GM20000 (cell line): ENCODE data around the gene PIK3R3.

Experiments used
- DNase-seq: peaks from one replicate; pipeline ENCODE4 v3.0.0; 2012; ENCODE audit warnings: low spot score
- TF ChIP-seq, protein P1 (sequence below): IDR thresholded peaks from 2 replicates; pipeline ENCODE4 v1.5.1; 2012; ENCODE audit warnings: mild to moderate bottlenecking, control low read depth; ENCODE audit errors: extremely low read depth, missing control alignments

PIK3R3 gene

GRCh38 chr1:46118856-46119255 is 13.6 kb downstream of the PIK3R3 start:
- no peak for DNase-seq
- TF ChIP-seq, protein P1, sequence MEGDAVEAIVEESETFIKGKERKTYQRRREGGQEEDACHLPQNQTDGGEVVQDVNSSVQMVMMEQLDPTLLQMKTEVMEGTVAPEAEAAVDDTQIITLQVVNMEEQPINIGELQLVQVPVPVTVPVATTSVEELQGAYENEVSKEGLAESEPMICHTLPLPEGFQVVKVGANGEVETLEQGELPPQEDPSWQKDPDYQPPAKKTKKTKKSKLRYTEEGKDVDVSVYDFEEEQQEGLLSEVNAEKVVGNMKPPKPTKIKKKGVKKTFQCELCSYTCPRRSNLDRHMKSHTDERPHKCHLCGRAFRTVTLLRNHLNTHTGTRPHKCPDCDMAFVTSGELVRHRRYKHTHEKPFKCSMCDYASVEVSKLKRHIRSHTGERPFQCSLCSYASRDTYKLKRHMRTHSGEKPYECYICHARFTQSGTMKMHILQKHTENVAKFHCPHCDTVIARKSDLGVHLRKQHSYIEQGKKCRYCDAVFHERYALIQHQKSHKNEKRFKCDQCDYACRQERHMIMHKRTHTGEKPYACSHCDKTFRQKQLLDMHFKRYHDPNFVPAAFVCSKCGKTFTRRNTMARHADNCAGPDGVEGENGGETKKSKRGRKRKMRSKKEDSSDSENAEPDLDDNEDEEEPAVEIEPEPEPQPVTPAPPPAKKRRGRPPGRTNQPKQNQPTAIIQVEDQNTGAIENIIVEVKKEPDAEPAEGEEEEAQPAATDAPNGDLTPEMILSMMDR = no peak

DNA sequence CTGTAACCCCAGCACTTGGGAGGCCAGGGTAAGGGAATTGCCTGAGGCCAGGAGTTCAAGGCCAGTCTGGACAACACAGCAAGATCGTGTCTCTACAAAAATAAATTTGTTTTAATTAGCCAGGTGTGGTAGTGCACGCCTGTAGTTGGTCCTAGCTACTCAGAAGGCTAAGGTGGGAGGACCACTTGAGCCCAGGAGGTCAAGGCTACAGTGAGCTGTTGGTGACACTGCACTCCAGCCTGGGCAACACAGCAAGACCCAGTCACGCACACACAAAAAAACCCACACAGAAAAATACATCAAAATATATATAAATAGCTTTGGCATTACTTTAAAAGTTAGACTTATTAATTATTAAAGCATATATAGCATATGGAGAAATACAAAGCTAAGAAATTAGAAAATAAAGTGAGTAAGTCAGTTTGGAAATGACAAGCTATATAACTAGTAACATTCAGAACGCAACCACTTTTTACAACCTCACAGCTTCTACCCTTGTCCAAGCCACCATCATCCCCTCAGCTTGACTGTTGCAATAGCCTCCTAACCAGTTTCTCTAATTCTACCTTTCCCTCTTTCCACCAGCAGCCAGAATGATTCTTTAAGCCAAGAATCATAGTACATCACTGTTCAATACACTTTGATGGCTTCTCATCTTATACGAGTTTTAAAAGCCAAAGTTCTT is 14.5 kb downstream of the PIK3R3 start:
- no peak for DNase-seq
- TF ChIP-seq, protein P1 = no peak

GRCh38 chr1:46114925-46115603 is 17.4 kb downstream of the PIK3R3 start:
- TF ChIP-seq, protein P1 = no peak
- no peak for DNase-seq

- no peak for DNase-seq
- TF ChIP-seq, protein P1 = no peak
Measured at GRCh38 chr1:46113948-46114347, 18.5 kb downstream of the PIK3R3 start.

DNA sequence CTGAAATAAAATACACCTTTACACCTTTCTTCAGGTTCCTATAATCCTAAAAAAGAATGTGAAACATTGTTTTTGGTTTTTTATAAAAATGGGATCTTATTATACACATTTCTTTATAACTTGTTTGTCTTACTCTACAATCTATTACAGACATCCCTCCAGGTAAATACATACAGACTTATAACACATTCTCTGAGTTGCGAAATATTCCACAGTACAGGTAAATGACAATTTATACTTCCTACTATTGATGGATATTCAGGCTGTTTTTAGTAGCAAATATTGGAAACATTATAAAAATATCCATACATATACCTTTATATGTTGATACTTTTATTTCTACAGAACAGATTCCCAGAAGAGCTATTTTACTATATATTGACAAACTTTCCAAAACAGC is 20.3 kb downstream of the PIK3R3 start:
- no peak for DNase-seq
- TF ChIP-seq, protein P1 = no peak

DNA sequence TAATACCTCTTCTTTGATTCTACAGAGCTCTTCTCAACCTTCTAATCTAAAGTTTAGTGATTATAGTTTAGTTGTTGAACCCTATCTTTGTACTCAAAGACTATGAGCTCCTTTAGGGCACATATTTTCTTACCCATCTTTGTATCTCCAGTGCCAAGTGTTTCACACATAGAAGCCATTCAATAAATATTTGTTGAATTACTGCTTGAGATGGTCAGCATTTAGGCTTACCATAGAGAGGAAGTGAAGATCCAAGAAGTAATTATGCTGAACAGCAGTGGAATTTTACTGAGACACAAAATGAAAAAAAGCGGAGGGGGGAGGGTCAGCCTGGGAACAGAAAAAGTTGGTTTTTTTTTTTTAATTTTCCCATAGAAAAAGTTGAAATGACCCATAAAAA is 21.9 kb downstream of the PIK3R3 start:
- TF ChIP-seq, protein P1 = no peak
- no peak for DNase-seq

- DNase-seq = no peak
- TF ChIP-seq, protein P1 = no peak
Measured at GRCh38 chr1:46102769-46103476, 29.5 kb downstream of the PIK3R3 start.
